HCT116 (cell line): ENCODE data around the gene IQGAP2. TPM values are rescaled to one million over a fixed set of nuclear protein-coding genes. Genes with fewer than 3 reads are reported as not detected.

Experiments
- ATAC-seq: fragments of 200-7000 bp; cut with Tn5 transposase; 2 replicates; pipeline ENCODE4 v1.9.1; 2020; ENCODE audit warnings: mild to moderate bottlenecking, moderate library complexity
- BruUV-seq: library from RNA; stranded (reverse); fragments of 400-500 nt; replicated peaks from 2 replicates; lab custom pipeline; 2021; lab: Mats Ljungman, UMichigan
- CTCF ChIA-PET: fragments of 300-600 bp; sonication (Branson Sonifier 250); formaldehyde crosslinking; loops from one replicate; lab custom pipeline; 2021; ENCODE audit warnings: antibody characterized with exemption; lab: Charles Lee
- POLR2A ChIA-PET: fragments of 300-600, 350-600 bp; sonication (Branson Sonifier 250); formaldehyde crosslinking; loops from one replicate; lab custom pipeline; 2021; ENCODE audit warnings: antibody characterized with exemption; lab: Charles Lee
- RAD21 ChIA-PET, 2 experiments: fragments of 300-600 bp; sonication (Branson Sonifier 250); formaldehyde crosslinking; loops; one replicate each; lab custom pipeline; 2023; ENCODE audit warnings: low total read pairs in 2 of 2; ENCODE audit not compliant: uncharacterized antibody in 2 of 2, unreplicated experiment in 2 of 2, low non-redundant PET in 1 of 2; lab: Charles Lee
- DNase-seq: peaks from one replicate; pipeline ENCODE4 v3.0.0-alpha.2; 2010; ENCODE audit warnings: low read depth, low spot score
- H2AFZ ChIP-seq: fragments of 200-600 bp; shearing (Covaris generic), sonication (generic); 2 replicates; pipeline ENCODE4 v1.6.1; 2017; ENCODE audit warnings: low read depth, mixed run types, mixed read lengths, antibody characterized with exemption, low read length; ENCODE audit not compliant: poor library complexity, severe bottlenecking
- H3K27ac ChIP-seq: 2 replicates; pipeline ENCODE4 v1.5.1; 2012; ENCODE audit warnings: low read depth, low read length
- H3K27me3 ChIP-seq: fragments of 200-600 bp; sonication (generic); 2 replicates; pipeline ENCODE4 v1.6.1; 2016; ENCODE audit warnings: mixed run types, low read length, mixed read lengths; ENCODE audit not compliant: insufficient read depth
- H3K36me3 ChIP-seq, 2 experiments: fragments of 200-500 bp in 1 of 2; fragments of 200-600 bp in 1 of 2; sonication (Bioruptor generic) in 1 of 2; sonication (generic) in 1 of 2; 2 replicates each; pipeline versions ENCODE4 v1.5.1 to v1.6.1; 2014 to 2016; ENCODE audit warnings: low read length in 2 of 2, inconsistent platforms in 1 of 2, mixed read lengths in 1 of 2, mixed run types in 1 of 2; ENCODE audit not compliant: insufficient read depth in 2 of 2, control insufficient read depth in 1 of 2
- H3K4me1 ChIP-seq, 2 experiments: fragments of 200-600 bp in 1 of 2; sonication (generic) in 1 of 2; 2 replicates each; pipeline versions ENCODE4 v1.5.1 to v1.6.1; 2012 to 2017; ENCODE audit warnings: low read length in 2 of 2, inconsistent platforms in 1 of 2, mild to moderate bottlenecking in 1 of 2, mixed read lengths in 1 of 2, mixed run types in 1 of 2, moderate library complexity in 1 of 2; ENCODE audit not compliant: insufficient read depth in 2 of 2, control insufficient read depth in 1 of 2
- H3K4me2 ChIP-seq: fragments of 200-600 bp; sonication (generic); 2 replicates; pipeline ENCODE4 v1.6.1; 2017; ENCODE audit warnings: mixed run types, low read length, mixed read lengths
- H3K4me3 ChIP-seq, 2 experiments: fragments of 200-600 bp in 1 of 2; sonication (generic) in 1 of 2; replicated peaks in 1 of 2; 2 replicates each; pipeline ENCODE4 v1.5.1; 2011 to 2016; ENCODE audit warnings: low read length in 2 of 2, control low read depth in 1 of 2, low read depth in 1 of 2, mild to moderate bottlenecking in 1 of 2, mixed read lengths in 1 of 2, mixed run types in 1 of 2
- H3K79me2 ChIP-seq: fragments of 200-600 bp; sonication (generic); 2 replicates; pipeline ENCODE4 v1.6.1; 2017; ENCODE audit warnings: mild to moderate bottlenecking, mixed run types, low read length, moderate library complexity, mixed read lengths; ENCODE audit not compliant: insufficient read depth
- H3K9ac ChIP-seq: fragments of 200-600 bp; sonication (generic); 2 replicates; pipeline ENCODE4 v1.6.1; 2016; ENCODE audit warnings: low read length, mixed read lengths
- H3K9me2 ChIP-seq: fragments of 200-600 bp; sonication (generic), shearing (Covaris generic); 2 replicates; pipeline ENCODE4 v1.6.1; 2017; ENCODE audit warnings: mixed run types, mild to moderate bottlenecking, moderate library complexity; ENCODE audit not compliant: insufficient read depth
- H3K9me3 ChIP-seq, 2 experiments: fragments of 200-500 bp in 1 of 2; fragments of 200-600 bp in 1 of 2; sonication (Bioruptor generic) in 1 of 2; sonication (generic) in 1 of 2; 2 replicates each; pipeline ENCODE4 v1.6.1; 2014 to 2017; ENCODE audit warnings: low read length in 2 of 2, mixed read lengths in 2 of 2, inconsistent platforms in 1 of 2, low read depth in 1 of 2, mild to moderate bottlenecking in 1 of 2, mixed run types in 1 of 2, moderate library complexity in 1 of 2; ENCODE audit not compliant: control insufficient read depth in 1 of 2, insufficient read depth in 1 of 2
- H4K20me1 ChIP-seq: fragments of 200-600 bp; sonication (generic), shearing (Covaris generic); 2 replicates; pipeline ENCODE4 v1.6.1; 2017; ENCODE audit warnings: mixed run types, mild to moderate bottlenecking, moderate library complexity; ENCODE audit not compliant: insufficient read depth
- EZH2 ChIP-seq: fragments of 200-600 bp; sonication (generic); IDR thresholded peaks from 2 replicates; pipeline ENCODE4 v1.6.1; 2017; ENCODE audit warnings: antibody characterized with exemption, mixed run types
- EZH2phosphoT487 ChIP-seq: fragments of 200-600 bp; IDR thresholded peaks from 2 replicates; pipeline ENCODE4 v1.6.1; 2018; ENCODE audit warnings: antibody characterized with exemption, borderline replicate concordance
- POLR2AphosphoS5 ChIP-seq: IDR thresholded peaks from 2 replicates; pipeline ENCODE4 v1.6.1; 2011; ENCODE audit warnings: mild to moderate bottlenecking, low read depth, low read length, moderate library complexity
- RAD21 ChIP-seq: IDR thresholded peaks from 2 replicates; pipeline ENCODE4 v1.6.1; 2012; ENCODE audit warnings: low read depth, mild to moderate bottlenecking
- SRF ChIP-seq: IDR thresholded peaks from 2 replicates; pipeline ENCODE4 v1.6.1; 2012; ENCODE audit warnings: low read depth
- TCF7L2 ChIP-seq: IDR thresholded peaks from 2 replicates; pipeline ENCODE4 v1.7.0; 2011; ENCODE audit warnings: borderline replicate concordance, inconsistent platforms; ENCODE audit not compliant: insufficient read depth, insufficient read length; ENCODE audit errors: extremely low read depth
- YY1 ChIP-seq: IDR thresholded peaks from 2 replicates; pipeline ENCODE4 v1.6.1; 2011; ENCODE audit warnings: low read length, low read depth, moderate library complexity, mild to moderate bottlenecking; ENCODE audit not compliant: insufficient replicate concordance; ENCODE audit errors: extremely low read depth
- ZNF274 ChIP-seq: fragments of 200-500 bp; sonication (Bioruptor generic); IDR thresholded peaks from 2 replicates; pipeline ENCODE4 v1.6.1; 2014; ENCODE audit warnings: mild to moderate bottlenecking, low read depth, low read length, inconsistent platforms
- intact Hi-C: fragments of 100-400 bp; cut with micrococcal nuclease; formaldehyde crosslinking; loops from 2 replicates; pipeline ENCODE4 v1.10.0; 2022
- total RNA-seq: library from RNA; stranded (reverse); gene quantifications from one replicate; pipeline ENCODE4 v1.2.1, GENCODE V29; 2021; ENCODE audit not compliant: unreplicated experiment
- TF ChIP-seq, protein P1 (sequence below): IDR thresholded peaks from 2 replicates; pipeline ENCODE4 v1.6.1; 2012
- TF ChIP-seq, protein P2 (sequence below): IDR thresholded peaks from 2 replicates; pipeline ENCODE4 v1.6.1; 2012; ENCODE audit warnings: low read depth

Gene IQGAP2
- total RNA-seq, 1 experiment from 2014 or later, result 2.0 TPM

- no TSS peak for BruUV-seq
- intact Hi-C loops, result no loop called here
- Histone ChIP-seq H3K27ac (no peak overlapping the region), H3K36me3 (no peaks in the 10 kb centered on the region), H3K27me3 (no peaks in the 10 kb centered on the region), H4K20me1 (no peaks in the 10 kb centered on the region), H3K9me3 (no peaks in the 10 kb centered on the region), H3K4me2 (no peak overlapping the region), H3K4me3 (no peak overlapping the region), H3K4me1 (peaks cover 7 to 27% of the 10 kb centered on the region in 2 experiments), H2AFZ (no peak overlapping the region), H3K9ac (no peak overlapping the region), H3K9me2 (no peaks in the 10 kb centered on the region), H3K79me2 (no peaks in the 10 kb centered on the region)
- ChIA-PET RAD21 (no interaction called here), CTCF (no interaction called here), POLR2A (interaction anchor here (0.8 kb wide), 1 partner anchor 14 kb away, joined by 3 read pairs; no protein-coding TSS in a partner anchor)
- DNase-seq (no peak), ATAC-seq (no peak)
- TF ChIP-seq EZH2phosphoT487 (no peak), YY1 (no peak), RAD21 (no peak), TCF7L2 (no peak), POLR2AphosphoS5 (no peak), ZNF274 (no peak), EZH2 (no peak), SRF (no peak)
- TF ChIP-seq, protein P1, sequence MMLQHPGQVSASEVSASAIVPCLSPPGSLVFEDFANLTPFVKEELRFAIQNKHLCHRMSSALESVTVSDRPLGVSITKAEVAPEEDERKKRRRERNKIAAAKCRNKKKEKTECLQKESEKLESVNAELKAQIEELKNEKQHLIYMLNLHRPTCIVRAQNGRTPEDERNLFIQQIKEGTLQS, result no peak
- TF ChIP-seq, protein P2, sequence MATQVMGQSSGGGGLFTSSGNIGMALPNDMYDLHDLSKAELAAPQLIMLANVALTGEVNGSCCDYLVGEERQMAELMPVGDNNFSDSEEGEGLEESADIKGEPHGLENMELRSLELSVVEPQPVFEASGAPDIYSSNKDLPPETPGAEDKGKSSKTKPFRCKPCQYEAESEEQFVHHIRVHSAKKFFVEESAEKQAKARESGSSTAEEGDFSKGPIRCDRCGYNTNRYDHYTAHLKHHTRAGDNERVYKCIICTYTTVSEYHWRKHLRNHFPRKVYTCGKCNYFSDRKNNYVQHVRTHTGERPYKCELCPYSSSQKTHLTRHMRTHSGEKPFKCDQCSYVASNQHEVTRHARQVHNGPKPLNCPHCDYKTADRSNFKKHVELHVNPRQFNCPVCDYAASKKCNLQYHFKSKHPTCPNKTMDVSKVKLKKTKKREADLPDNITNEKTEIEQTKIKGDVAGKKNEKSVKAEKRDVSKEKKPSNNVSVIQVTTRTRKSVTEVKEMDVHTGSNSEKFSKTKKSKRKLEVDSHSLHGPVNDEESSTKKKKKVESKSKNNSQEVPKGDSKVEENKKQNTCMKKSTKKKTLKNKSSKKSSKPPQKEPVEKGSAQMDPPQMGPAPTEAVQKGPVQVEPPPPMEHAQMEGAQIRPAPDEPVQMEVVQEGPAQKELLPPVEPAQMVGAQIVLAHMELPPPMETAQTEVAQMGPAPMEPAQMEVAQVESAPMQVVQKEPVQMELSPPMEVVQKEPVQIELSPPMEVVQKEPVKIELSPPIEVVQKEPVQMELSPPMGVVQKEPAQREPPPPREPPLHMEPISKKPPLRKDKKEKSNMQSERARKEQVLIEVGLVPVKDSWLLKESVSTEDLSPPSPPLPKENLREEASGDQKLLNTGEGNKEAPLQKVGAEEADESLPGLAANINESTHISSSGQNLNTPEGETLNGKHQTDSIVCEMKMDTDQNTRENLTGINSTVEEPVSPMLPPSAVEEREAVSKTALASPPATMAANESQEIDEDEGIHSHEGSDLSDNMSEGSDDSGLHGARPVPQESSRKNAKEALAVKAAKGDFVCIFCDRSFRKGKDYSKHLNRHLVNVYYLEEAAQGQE, result no peak
These were observed 36.5 kb upstream of the IQGAP2 start for GRCh38 chr5:76366596-76366995.
